ELF-1 (cell line): ENCODE results near the gene TRAP1.
"Not testable (repeated sequence)": the region's sequence is repeated elsewhere in the genome, so short reads cannot be mapped to it uniquely, and the experiment has no call there.

ENCODE experiments used
- DNase-seq: peaks from one replicate; pipeline ENCODE4 v3.0.0-alpha.2; 2016; ENCODE audit warnings: low read depth, low spot score

Gene TRAP1

DNA sequence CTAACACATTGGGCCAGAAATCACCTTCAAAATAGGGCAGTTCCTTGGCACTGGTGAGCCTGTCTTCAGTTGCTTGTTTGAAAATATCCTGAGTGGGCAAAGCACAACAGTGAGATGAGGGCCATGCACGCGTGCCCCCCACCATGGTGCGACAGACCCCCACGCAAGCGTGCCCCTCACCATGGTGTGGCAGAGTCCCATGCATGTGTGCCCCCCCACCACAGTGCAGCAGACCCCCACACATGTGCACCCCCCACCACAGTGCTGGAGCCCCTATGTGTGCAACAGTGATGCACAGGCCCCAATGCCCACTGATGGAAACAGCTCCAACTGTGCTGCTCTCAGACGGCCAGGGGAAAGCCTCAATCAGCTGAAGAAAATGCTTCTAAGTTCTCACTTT lies 18.8 kb upstream of the TRAP1 start:
- DNase-seq = no peak

DNA sequence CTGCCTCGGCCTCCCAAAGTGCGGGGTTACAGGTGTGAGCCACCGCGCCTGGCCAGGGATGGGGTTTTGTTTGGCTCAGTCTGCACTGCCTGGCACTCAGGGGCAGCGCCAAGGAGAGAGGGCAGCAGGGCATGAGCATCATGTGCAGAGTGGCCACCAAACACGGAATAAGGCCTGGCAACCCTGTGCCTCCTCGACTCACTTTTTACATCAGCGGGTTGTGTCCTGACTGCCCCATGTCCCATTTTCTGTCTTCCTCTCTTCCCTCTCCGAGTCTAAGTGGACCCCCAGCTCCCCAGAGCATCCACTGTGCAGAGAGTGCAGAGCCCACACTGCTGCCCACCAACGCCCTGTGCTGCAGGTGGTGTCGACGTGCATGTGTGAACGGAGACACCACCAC lies 18.2 kb upstream of the TRAP1 start:
- no peak for DNase-seq

- DNase-seq = no peak
Measured at GRCh38 chr16:3734758-3735221, 17.5 kb upstream of the TRAP1 start.

DNA sequence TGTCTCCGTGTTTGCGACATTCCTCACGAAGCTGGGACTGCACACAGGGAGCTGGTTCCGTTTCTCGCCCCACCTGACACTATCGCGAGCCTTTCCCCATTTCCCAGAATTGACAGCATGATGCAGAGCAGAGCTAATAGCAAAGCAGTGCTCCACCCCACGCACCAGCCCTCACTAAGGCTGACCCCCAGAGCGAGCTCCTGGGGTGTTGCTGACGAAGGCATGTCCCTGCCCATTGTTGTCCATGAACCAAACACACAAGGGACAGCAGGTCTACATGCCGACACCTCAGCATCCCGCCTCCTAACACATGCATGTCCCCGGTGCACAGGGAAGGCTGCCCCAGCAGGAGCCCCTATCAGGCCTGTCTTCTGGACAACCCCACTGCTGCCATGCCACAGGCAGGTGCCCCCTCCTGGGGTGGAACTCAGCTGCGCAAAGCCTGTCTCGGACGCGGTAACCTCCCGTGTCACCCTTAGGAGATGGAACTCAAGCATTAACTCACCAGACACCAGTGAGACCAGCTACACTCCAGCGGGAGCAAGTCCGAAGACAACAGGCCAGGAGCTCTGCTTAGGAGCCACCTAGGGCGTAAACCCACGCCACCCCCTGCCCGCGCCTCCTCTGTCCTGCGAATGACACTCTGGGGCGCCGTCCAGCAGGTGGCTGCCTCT lies 16.9 kb upstream of the TRAP1 start:
- no peak for DNase-seq

GRCh38 chr16:3732171-3732570 lies 14.8 kb upstream of the TRAP1 start:
- no peak for DNase-seq

- no peak for DNase-seq
Measured at GRCh38 chr16:3731126-3731935, 14.0 kb upstream of the TRAP1 start.

GRCh38 chr16:3730161-3731125 lies 13.1 kb upstream of the TRAP1 start:
- DNase-seq = no peak

DNA sequence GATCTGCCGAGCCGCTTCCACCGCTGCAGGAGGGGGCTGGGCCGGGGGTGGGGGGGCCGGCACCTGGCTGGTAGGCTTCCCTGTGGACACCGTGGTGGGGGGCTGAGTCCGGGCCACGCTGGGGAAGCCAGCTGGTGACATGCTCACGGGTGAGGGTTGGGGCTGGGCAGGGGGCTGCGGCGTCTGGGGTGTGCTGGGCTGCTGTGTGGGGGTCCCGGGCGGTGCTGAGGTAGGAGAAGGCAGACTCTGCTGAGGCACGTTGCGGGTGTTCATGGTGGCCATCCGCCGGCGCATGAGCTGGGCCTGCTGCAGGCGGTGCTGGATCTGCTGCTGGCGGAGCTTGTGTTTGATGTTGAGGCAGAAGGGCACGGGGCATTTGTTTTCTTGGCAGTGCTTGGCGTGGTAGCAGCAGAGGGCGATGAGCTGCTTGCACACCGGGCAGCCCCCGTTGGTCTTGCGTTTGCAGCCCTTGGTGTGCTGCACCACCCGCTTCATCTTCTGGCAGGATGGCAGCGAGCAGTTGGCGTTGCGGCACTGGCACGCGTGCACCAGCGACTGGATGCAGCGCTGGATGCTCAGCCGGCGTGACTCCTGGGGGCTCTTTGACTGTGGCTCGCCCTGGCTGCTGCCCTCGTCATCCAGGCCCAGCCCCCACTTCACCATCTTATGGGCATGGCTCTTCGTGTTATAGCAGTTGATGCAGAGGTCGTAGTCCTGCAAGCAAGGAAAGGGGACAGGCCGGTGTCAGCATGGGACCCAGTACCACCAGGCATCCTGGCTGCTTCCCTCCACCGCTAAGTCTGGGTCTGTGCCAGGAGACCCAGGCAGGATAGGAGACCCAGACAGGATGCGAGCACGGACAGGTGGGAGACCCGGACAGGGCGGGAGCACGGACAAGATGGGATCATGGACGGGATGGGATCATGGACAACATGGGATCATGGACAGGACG lies 12.1 kb upstream of the TRAP1 start:
- no peak for DNase-seq

DNA sequence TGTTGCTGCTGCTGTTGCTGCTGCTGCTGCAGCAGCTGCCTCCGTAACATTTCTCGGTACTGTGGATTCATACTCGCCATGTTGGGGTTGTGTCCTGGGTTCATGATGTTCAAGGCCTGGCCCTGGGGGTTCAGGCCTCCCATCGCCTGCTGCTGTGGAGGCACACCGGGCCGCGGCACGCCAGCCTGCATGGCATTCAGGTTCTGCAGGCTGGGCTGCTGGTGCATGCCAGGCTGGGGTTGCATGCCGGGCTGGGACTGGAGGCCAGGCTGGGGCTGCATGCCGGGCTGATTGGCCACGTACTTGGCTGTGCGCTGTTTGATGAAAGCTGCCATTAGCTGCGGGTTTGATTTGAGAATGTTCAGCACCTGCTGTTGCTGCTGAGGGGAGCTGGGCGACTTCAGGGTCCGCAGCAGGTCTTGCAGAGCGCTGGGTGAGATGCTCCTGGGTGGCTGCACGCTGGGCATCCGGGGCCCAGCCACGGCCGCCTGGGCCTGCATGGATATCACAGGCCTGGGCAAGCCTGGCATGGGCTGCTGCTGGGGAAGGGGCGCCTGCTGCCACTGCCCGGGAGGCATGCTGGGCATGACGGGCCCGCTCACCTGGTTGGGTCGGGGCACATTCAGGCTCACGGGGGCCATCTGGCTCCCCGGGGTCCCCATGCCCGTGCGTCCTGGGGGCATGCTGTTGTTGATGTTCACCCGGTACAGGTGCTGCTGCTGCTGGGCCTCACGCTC lies 11.3 kb upstream of the TRAP1 start:
- DNase-seq = no peak

- no peak for DNase-seq
Measured at GRCh38 chr16:3727806-3728381, 10.6 kb upstream of the TRAP1 start.

GRCh38 chr16:3726021-3726687 lies 8.8 kb upstream of the TRAP1 start:
- DNase-seq = no peak

GRCh38 chr16:3725276-3725675 lies 8.0 kb upstream of the TRAP1 start:
- no peak for DNase-seq

- DNase-seq = no peak
Measured at GRCh38 chr16:3722508-3722907, 5.2 kb upstream of the TRAP1 start.

GRCh38 chr16:3720418-3720817 lies 3.1 kb upstream of the TRAP1 start:
- DNase-seq = no peak

GRCh38 chr16:3718628-3719027 lies 1.3 kb upstream of the TRAP1 start:
- no peak for DNase-seq

DNA sequence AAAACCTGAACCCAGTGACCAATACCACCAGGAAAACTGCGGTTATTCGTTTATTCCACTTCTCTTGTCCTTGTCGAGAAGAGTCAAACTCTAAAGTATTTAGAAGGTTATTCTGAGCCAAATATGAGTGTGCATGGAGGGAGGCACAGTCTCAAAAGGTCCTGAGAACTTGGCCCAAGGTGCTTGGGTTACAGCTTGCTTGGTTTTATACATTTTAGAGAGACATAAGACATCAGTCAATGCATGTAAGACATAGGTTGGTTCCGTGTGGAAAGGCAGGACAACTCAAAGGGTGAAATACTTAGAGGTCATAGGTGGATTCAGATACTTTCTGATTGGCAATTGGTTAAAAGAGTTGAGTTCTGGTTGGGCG lies 681 bp upstream of the TRAP1 start:
- DNase-seq = no peak

DNA sequence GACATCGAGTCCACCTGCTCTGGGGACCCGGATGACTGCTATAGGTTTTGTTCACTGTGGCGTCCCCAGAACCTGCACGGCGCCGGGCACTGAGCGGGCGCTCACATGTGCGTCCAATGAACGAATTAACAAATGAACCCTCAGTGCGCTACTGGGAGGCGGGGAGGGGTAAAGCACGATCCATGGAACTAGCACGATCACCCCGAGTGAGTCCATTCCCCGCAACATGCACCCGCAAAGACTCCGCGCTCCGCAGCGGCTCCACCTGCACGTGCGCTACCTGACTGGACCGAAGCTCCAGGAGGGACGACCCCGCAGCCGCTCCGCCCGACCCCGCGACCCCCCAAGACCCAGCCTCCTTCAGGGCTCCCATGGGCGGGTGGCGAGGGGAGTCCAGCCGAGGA lies 491 bp downstream of the TRAP1 start:
- DNase-seq = peak; percentile 44

- DNase-seq = no peak
Measured at GRCh38 chr16:3715430-3715829, 1.9 kb downstream of the TRAP1 start.

DNA sequence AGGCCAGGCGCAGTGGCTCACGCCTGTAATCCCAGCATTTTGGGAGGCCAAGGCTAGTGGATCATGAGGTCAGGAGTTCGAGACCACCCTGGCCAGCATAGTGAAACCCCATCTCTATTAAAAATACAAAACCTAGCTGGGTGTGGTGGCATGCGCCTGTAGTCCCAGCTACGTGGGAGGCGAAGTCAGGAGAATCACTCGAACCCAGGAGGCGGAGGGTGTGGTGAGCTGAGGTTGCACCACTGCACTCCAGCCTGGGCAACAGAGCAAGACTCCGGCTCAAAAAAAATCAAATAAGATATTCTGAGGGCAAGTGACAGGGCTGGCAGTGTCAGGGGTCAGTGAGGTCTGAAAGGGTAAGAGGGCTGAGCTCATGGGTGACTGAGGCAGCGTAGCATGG lies 2.9 kb downstream of the TRAP1 start:
- DNase-seq = not testable (repeated sequence)
